ENCODE data around the gene HNF1A.

HNF1A gene

DNA sequence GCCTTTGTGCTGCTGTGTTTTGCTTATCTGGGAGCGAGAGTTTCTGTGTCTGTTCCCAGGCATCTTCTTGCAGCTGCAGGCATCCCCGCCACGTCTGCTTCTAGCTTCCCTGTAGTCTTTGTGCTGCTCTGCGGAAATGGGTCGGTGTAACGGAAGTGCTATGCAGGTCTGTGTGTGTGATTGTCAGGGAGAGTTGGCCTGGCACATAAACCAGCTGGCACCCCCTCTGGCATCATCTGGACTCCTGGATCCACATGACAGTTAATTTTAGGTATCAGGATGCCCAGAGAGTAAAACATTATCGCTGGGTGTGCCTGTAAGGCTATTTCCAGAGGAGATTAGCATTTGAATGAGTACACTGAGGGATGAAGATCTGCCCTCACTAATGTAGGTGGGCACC is 70.1 kb downstream of the HNF1A start:
- H3K4me3 ChIP-seq (ENCODE audit: low read depth, low read length) = no peak overlapping the region
- DNase-seq (ENCODE audit: low read depth) = no peak
- TF ChIP-seq, protein P1, sequence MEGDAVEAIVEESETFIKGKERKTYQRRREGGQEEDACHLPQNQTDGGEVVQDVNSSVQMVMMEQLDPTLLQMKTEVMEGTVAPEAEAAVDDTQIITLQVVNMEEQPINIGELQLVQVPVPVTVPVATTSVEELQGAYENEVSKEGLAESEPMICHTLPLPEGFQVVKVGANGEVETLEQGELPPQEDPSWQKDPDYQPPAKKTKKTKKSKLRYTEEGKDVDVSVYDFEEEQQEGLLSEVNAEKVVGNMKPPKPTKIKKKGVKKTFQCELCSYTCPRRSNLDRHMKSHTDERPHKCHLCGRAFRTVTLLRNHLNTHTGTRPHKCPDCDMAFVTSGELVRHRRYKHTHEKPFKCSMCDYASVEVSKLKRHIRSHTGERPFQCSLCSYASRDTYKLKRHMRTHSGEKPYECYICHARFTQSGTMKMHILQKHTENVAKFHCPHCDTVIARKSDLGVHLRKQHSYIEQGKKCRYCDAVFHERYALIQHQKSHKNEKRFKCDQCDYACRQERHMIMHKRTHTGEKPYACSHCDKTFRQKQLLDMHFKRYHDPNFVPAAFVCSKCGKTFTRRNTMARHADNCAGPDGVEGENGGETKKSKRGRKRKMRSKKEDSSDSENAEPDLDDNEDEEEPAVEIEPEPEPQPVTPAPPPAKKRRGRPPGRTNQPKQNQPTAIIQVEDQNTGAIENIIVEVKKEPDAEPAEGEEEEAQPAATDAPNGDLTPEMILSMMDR (IDR thresholded peaks at IDR 0.05; ENCODE audit: insufficient read depth, low read depth, low read length, missing control alignments) = no peak

DNA sequence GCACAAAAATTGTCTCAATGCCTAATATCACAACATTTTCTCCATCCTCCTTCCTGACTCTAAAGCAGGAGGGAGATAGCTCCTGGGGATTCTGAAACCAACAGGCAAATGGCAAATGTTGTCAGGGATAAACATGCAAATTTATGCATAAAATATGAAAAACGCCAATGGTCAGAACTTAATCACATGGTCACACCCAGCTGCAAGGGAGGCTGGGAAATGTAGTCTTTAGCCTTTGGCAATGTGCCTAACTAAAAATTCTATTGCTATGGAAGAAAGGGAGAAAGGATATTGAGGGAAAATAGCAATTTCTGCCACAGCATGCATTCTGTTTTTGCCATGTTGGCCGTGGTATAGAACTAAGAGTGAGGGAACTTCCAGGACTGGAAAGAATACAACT is 72.4 kb downstream of the HNF1A start:
- H3K4me3 ChIP-seq (ENCODE audit: low read depth, low read length) = no peak overlapping the region
- DNase-seq (ENCODE audit: low read depth) = no peak
- TF ChIP-seq, protein P1 (IDR thresholded peaks at IDR 0.05; ENCODE audit: insufficient read depth, low read depth, low read length, missing control alignments) = no peak

All from GM12865 (cell line).